Left hindlimb (tissue), 1 donor: ENCODE results near the gene TMEM132A.

Experiments used
- DNase-seq: peaks from one replicate; pipeline ENCODE4 v3.0.0-alpha.2; 2018

Gene TMEM132A

GRCh38 chr11:60939301-60939700 lies 15.0 kb downstream of the TMEM132A start:
- DNase-seq, result no peak

GRCh38 chr11:60939855-60940254 lies 15.6 kb downstream of the TMEM132A start:
- no peak for DNase-seq

- DNase-seq, result no peak
Observed at GRCh38 chr11:60941371-60942119, 17.3 kb downstream of the TMEM132A start.

GRCh38 chr11:60942219-60942618 lies 18.0 kb downstream of the TMEM132A start:
- DNase-seq, result no peak

- no peak for DNase-seq
Observed at GRCh38 chr11:60942970-60943565, 18.8 kb downstream of the TMEM132A start.

- DNase-seq, result no peak
Observed at GRCh38 chr11:60944490-60945294, 20.4 kb downstream of the TMEM132A start.

- no peak for DNase-seq
Observed at GRCh38 chr11:60945295-60945667, 21.0 kb downstream of the TMEM132A start.

GRCh38 chr11:60946601-60947264 lies 22.5 kb downstream of the TMEM132A start:
- no peak for DNase-seq

GRCh38 chr11:60947700-60948099 lies 23.4 kb downstream of the TMEM132A start:
- DNase-seq, result no peak

GRCh38 chr11:60948250-60948649 lies 24.0 kb downstream of the TMEM132A start:
- no peak for DNase-seq

- DNase-seq, result no peak
Observed at GRCh38 chr11:60950024-60950423, 25.8 kb downstream of the TMEM132A start.

GRCh38 chr11:60950933-60951605 lies 26.8 kb downstream of the TMEM132A start:
- DNase-seq, result no peak

- DNase-seq, result no peak
Observed at GRCh38 chr11:60951606-60951903, 27.3 kb downstream of the TMEM132A start.

GRCh38 chr11:60951904-60952741 lies 27.9 kb downstream of the TMEM132A start, which contains the start of gene SLC15A3:
Gene SLC15A3, minus strand, starts transcription at chr11:60952176. Its CDS starts 625 bp downstream, at chr11:60951551.
- DNase-seq, result no peak

- DNase-seq, result no peak
Observed at GRCh38 chr11:60952742-60953170, 28.5 kb downstream of the TMEM132A start.

GRCh38 chr11:60953781-60954180 lies 29.5 kb downstream of the TMEM132A start:
- DNase-seq, result no peak

- DNase-seq, result no peak
Observed at GRCh38 chr11:60954421-60954820, 30.2 kb downstream of the TMEM132A start.

GRCh38 chr11:60955571-60955970 lies 31.3 kb downstream of the TMEM132A start:
- no peak for DNase-seq

- DNase-seq, result no peak
Observed at GRCh38 chr11:60957188-60957587, 32.9 kb downstream of the TMEM132A start.

- no peak for DNase-seq
Observed at GRCh38 chr11:60959431-60959830, 35.2 kb downstream of the TMEM132A start.

GRCh38 chr11:60960405-60960804 lies 36.1 kb downstream of the TMEM132A start:
- DNase-seq, result no peak

GRCh38 chr11:60964801-60965200 lies 40.5 kb downstream of the TMEM132A start:
- DNase-seq, result no peak
